Ramos (cell line): Measurements from ENCODE around the gene FAM219A.

Experiments used
- in situ Hi-C: fragments of 300-500 bp; cut with MboI; formaldehyde crosslinking; loops from one replicate; pipeline ENCODE4 v1.14.3; 2022; ENCODE audit warnings: low sequenced_read_pairs; ENCODE audit not compliant: unreplicated experiment

Gene FAM219A

DNA sequence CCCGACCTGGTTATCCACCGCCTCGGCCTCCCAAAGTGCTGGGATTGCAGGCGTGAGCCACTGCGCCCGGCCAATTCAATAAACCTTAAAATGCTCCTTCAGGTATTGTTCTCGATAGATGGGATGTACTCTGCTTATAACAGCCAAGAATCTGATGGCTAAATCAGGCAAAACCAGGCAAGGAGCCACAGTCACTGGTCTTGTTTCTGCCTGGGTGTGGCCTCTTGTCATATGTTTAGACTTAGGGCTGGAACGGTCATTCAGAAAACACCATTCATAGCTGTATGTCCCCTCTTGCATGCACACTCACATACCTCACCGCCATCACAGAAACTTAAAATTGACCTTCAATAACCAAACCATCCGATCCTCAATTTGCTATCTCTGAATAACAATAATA lies 7.7 kb downstream of the FAM219A start:
- in situ Hi-C loops = no loop called here

- in situ Hi-C loops = loop anchor here (25.0 kb wide), 1 partner anchor 140 kb away; the partner anchor contains the start of gene CNTFR
Measured at GRCh38 chr9:34446951-34447350, 11.4 kb downstream of the FAM219A start.

GRCh38 chr9:34446468-34446891 lies 11.9 kb downstream of the FAM219A start:
- in situ Hi-C loops = loop anchor here (25.0 kb wide), 1 partner anchor 141 kb away; the partner anchor contains the start of gene CNTFR

GRCh38 chr9:34443976-34444375 lies 14.4 kb downstream of the FAM219A start:
- in situ Hi-C loops = loop anchor here (25.0 kb wide), 1 partner anchor 143 kb away; the partner anchor contains the start of gene CNTFR

GRCh38 chr9:34443533-34443932 lies 14.8 kb downstream of the FAM219A start:
- in situ Hi-C loops = loop anchor here (25.0 kb wide), 1 partner anchor 144 kb away; the partner anchor contains the start of gene CNTFR

GRCh38 chr9:34442770-34443169 lies 15.6 kb downstream of the FAM219A start:
- in situ Hi-C loops = loop anchor here (25.0 kb wide), 1 partner anchor 145 kb away; the partner anchor contains the start of gene CNTFR

- in situ Hi-C loops = loop anchor here (25.0 kb wide), 1 partner anchor 147 kb away; the partner anchor contains the start of gene CNTFR
Measured at GRCh38 chr9:34440017-34440416, 18.4 kb downstream of the FAM219A start.

DNA sequence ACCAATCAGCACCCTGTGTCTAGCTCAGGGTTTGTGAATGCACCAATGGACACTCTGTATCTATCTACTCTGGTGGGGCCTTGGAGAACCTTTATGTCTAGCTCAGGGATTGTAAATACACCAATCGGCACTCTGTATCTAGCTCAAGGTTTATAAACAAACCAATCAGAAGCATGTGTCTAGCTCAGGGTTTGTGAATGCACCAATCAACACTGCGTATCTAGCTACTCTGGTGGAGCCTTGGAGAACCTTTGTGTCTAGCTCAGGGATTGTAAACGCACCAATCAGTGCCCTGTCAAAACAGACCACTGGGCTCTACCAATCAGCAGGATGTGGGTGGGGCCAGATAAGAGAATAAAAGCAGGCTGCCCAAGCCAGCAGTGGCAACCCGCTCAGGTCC lies 19.9 kb downstream of the FAM219A start:
- in situ Hi-C loops = loop anchor here (25.0 kb wide), 1 partner anchor 149 kb away; the partner anchor contains the start of gene CNTFR

DNA sequence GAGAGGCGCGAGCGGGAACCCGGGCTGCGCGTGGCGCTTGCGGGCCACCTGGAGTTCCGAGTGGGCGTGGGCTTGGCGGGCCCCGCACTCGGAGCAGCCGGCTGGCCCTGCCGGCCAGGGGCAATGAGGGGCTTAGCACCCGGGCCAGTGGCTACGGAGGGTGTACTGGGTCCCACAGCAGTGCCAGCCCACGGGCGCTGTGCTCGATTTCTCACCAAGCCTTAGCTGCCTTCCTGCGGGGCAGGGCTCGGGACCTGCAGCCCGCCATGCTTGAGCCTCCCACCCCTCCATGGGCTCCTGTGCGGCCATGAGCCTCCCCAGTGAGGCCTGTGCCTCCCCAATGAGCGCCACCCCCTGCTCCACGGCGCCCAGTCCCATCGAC lies 20.5 kb downstream of the FAM219A start:
- in situ Hi-C loops = loop anchor here (25.0 kb wide), 1 partner anchor 149 kb away; the partner anchor contains the start of gene CNTFR

GRCh38 chr9:34437006-34437925 lies 21.1 kb downstream of the FAM219A start:
- in situ Hi-C loops = loop anchor here (25.0 kb wide), 1 partner anchor 150 kb away; the partner anchor contains the start of gene CNTFR

- in situ Hi-C loops = loop anchor here (5.0 to 25.0 kb wide), 2 partner anchors 61 to 156 kb away; partner anchors contain the start of gene CNTFR
Measured at GRCh38 chr9:34431667-34432066, 26.7 kb downstream of the FAM219A start.

GRCh38 chr9:34430843-34431437 lies 27.4 kb downstream of the FAM219A start:
- in situ Hi-C loops = loop anchor here (5.0 to 25.0 kb wide), 2 partner anchors 61 to 156 kb away; partner anchors contain the start of gene CNTFR

DNA sequence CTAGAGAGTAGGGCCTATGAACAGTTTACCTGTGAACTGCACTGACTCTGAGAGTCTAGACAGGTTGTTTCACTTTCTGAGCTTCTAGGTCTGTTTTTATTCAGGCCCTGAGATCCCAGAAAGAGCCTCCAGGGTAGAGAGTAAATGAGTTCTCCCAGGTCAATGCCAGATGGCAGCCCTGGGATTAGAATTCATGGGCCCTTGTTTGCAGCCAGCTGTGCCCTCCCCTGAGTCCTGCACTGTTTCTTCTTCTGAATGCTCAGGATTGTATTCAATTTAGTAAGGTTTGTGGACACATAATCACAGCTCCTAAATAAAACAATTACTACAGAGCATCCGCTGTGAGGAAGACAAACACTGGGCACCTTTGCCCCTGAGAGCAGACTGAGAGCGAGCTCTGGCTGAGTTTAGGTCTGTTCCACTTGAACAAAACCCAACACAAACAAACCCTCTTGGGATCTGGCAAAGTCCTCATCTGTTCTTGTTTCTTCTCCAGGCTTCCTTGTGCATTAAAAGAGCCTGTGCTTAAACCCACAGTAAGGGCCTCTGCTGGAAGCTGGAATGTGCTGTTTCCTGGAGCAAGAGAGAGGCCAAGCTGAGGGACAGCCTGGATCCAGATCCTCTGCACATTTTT lies 29.9 kb downstream of the FAM219A start:
- in situ Hi-C loops = loop anchor here (25.0 kb wide), 1 partner anchor 159 kb away; the partner anchor contains the start of gene CNTFR

DNA sequence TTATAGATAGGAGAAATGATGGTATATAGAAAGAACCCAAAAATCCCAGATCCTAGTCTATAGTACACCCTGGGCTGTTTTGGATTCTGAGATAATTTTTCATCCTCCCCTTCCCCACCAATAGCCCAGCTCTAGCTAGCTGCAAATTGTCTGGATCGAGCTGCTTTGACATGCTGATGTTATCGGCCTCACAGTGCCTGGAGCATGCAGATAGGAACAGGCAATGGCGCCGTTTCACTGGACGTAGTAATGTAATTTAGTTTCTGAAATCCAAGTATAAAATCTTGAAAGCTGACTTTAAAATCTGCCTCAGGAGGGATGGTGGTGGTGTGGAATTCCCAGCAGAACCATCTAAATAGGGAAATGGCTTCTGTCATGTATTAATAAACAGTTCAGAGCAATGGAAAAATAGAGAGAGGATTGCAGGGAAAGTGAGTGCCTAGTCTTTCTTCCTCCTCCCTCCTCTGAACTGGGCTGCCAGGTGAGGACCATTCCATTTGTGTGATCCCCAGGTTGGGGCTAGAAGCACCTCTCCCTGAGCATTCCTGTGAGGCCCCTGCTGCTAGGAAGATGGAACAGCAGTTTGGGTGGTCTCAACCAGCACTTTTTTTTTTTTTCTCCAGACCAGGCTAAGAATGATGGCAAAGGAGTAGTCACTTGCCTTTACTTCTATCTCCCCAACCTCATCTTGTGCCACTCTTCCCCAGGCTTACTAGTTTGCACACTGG lies 31.9 kb downstream of the FAM219A start:
- in situ Hi-C loops = loop anchor here (25.0 kb wide), 1 partner anchor 161 kb away; the partner anchor contains the start of gene CNTFR

GRCh38 chr9:34419716-34420504 lies 38.5 kb downstream of the FAM219A start:
- in situ Hi-C loops = no loop called here

- in situ Hi-C loops = no loop called here
Measured at GRCh38 chr9:34417734-34418133, 40.6 kb downstream of the FAM219A start.

DNA sequence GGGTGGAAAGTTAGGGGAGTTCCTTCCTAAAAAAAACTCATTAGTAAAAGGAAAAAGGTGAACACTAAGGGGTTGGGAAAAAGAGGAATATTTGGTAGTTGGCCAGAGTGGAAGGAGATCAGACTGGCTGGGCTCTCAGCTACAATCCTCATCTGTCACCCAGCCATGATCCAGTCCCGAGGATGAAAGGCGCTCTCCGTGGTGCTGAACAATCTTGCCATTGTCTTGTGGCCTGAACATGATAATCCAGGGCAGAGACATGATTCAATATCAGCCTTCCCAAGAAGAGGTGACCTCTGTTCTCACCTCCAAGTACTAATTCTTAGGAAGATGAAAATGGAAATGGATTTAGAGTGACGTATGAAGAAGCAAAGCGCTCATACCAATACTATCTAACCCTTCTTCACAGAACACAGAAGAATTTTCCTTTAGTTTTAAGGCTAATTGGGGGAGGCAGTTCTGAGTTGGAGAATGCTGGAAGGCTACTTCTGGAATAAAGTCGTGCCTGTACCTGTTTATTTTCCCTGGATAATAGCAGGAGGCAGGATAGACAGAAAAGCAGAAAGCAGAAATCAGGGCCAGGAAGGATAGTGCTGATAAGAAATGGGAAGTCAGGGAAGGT lies 45.0 kb downstream of the FAM219A start:
- in situ Hi-C loops = no loop called here

DNA sequence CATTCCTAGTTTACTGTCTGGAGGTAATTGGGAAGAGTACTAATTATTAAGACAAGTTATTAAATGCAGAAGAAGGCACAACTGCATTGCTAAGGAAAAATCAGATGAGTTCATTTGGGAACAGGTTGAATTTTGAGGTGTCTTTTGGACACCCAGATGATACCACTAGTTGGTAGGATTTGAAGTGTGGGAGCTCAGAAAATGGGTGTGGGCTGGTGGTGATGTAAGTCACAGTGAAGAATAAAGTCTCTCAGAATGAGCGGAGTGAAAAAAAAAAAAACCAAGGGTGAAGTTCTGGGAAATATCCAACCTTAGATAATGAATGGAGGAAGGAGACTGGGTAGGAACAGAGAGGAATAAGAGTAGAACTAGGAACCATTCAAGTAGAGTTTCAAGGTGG lies 46.0 kb downstream of the FAM219A start:
- in situ Hi-C loops = no loop called here
